Stimulated activated CD4-positive, alpha-beta T cell treated with anti-CD3 and anti-CD28 coated beads, Interleukin-12 subunit alpha, Interleukin-12 subunit beta, amount 100 ng/mL, for 24 hours (primary cell): Measurements from ENCODE around the gene TSR1.

Experiments
- DNase-seq, 2 experiments: peaks; one replicate each; pipeline ENCODE4 v3.0.0-alpha.2; 2020; ENCODE audit warnings: low read depth in 2 of 2

Gene TSR1

GRCh38 chr17:2282297-2282873 is 53.9 kb downstream of the TSR1 start:
- no peak for DNase-seq

- DNase-seq: no peak
These were observed 56.5 kb downstream of the TSR1 start for GRCh38 chr17:2279707-2280106.

- DNase-seq: no peak
These were observed 58.7 kb downstream of the TSR1 start for GRCh38 chr17:2277429-2278170.

GRCh38 chr17:2275722-2276121 is 60.5 kb downstream of the TSR1 start:
- DNase-seq: no peak

GRCh38 chr17:2274414-2274813 is 61.8 kb downstream of the TSR1 start:
- DNase-seq: no peak
